Activated naive CD8-positive, alpha-beta T cell treated with anti-CD3 and anti-CD28 coated beads, Interleukin-2, amount 10 ng/mL, durations not matched to agents 7 days and 5 days (primary cell): ENCODE measurements around the gene NUDT9. TPM values are rescaled to one million over a fixed set of nuclear protein-coding genes. Genes with fewer than 3 reads are reported as not detected.

ENCODE experiments used
- total RNA-seq, 2 experiments: library from RNA; stranded (reverse); gene quantifications; one replicate each; pipeline ENCODE4 v1.2.3, GENCODE V29; 2021

The NUDT9 gene
- total RNA-seq, 2 experiments from 2014 or later: 10.5 to 13.4 TPM

Other genes starting within 250 kb of the NUDT9 start
- gene KLHL8, start 202.0 kb upstream of the NUDT9 start, total RNA-seq: 10 to 100 TPM; 12.6 to 13.7 TPM
- under 1 TPM; 0.44 to 0.48 TPM for gene HSD17B13, start 99.7 kb upstream of the NUDT9 start, total RNA-seq
- gene HSD17B11, start 31.4 kb upstream of the NUDT9 start, total RNA-seq: 10 to 100 TPM; 42.8 to 48.0 TPM
- not detected for gene SPARCL1, start 106.8 kb downstream of the NUDT9 start, total RNA-seq
- gene DSPP, start 186.0 kb downstream of the NUDT9 start, total RNA-seq: not detected
- not detected for gene DMP1, start 227.7 kb downstream of the NUDT9 start, total RNA-seq